ENCODE measurements around the gene KDM4E. TPM values are rescaled to one million over a fixed set of nuclear protein-coding genes. Genes with fewer than 3 reads are reported as not detected.

The KDM4E gene
- total and polyA plus RNA-seq, 9 of the 15 experiments (the other 6 are each of a cell fraction or from before 2014, with no cell fraction given): 0.04 TPM; not detected in 8

- Histone ChIP-seq H3K79me2 (ENCODE audit: control insufficient read depth, insufficient read depth, low read length) (no peaks in the 10 kb centered on the region), H3K27me3 (ENCODE audit: control insufficient read depth in 2 of 2, insufficient read depth in 2 of 2, low read length in 2 of 2) (no peaks in the 10 kb centered on the region), H3K9ac (ENCODE audit: insufficient read depth in 1 of 2, low read depth in 2 of 2, low read length in 2 of 2) (no peak overlapping the region), H3K9me1 (ENCODE audit: control insufficient read depth, insufficient read depth, low read length) (no peaks in the 10 kb centered on the region), H3K4me2 (ENCODE audit: insufficient read depth, low read length) (no peak overlapping the region), H3K4me1 (replicated peaks in 1 of 2; ENCODE audit: control insufficient read depth in 2 of 2, insufficient read depth in 2 of 2, low read length in 2 of 2) (no peaks in the 10 kb centered on the region), H3K36me3 (ENCODE audit: control insufficient read depth, insufficient read depth, low read length) (no peaks in the 10 kb centered on the region), H4K20me1 (replicated peaks; ENCODE audit: control insufficient read depth, insufficient read depth, low read length) (no peaks in the 10 kb centered on the region), H3K9me3 (replicated peaks; ENCODE audit: control insufficient read depth, insufficient read depth, low read depth, low read length) (no peaks in the 10 kb centered on the region), H2AFZ (ENCODE audit: low read depth, low read length) (no peak overlapping the region), H3K4me3 (no peak overlapping the region), H3K27ac (ENCODE audit: extremely low read depth, low read depth, low read length) (no peak overlapping the region)
- in situ Hi-C loops (cut with MboI): no loop called here
- ATAC-seq (no peak), FAIRE-seq (no peak), DNase-seq (ENCODE audit: extremely low read depth in 1 of 4, low spot score in 3 of 4) (no peak)
- CTCF ChIA-PET (ENCODE audit: low intra/inter-chr PET ratio): no interaction called here
- WGBS (ENCODE audit: insufficient coverage, low coverage, missing lambda C conversion rate): 10% methylated on average over 2 of the region's 2 CpGs
- intact Hi-C loops (cut with micrococcal nuclease): no loop called here
- POLR2A ChIA-PET: interaction anchor here (1.1 kb wide), 1 partner anchor 11 kb away, joined by 5 read pairs; no protein-coding TSS in a partner anchor
- BruUV-seq (replicated peaks): no TSS peak
- TF ChIP-seq, protein P1, sequence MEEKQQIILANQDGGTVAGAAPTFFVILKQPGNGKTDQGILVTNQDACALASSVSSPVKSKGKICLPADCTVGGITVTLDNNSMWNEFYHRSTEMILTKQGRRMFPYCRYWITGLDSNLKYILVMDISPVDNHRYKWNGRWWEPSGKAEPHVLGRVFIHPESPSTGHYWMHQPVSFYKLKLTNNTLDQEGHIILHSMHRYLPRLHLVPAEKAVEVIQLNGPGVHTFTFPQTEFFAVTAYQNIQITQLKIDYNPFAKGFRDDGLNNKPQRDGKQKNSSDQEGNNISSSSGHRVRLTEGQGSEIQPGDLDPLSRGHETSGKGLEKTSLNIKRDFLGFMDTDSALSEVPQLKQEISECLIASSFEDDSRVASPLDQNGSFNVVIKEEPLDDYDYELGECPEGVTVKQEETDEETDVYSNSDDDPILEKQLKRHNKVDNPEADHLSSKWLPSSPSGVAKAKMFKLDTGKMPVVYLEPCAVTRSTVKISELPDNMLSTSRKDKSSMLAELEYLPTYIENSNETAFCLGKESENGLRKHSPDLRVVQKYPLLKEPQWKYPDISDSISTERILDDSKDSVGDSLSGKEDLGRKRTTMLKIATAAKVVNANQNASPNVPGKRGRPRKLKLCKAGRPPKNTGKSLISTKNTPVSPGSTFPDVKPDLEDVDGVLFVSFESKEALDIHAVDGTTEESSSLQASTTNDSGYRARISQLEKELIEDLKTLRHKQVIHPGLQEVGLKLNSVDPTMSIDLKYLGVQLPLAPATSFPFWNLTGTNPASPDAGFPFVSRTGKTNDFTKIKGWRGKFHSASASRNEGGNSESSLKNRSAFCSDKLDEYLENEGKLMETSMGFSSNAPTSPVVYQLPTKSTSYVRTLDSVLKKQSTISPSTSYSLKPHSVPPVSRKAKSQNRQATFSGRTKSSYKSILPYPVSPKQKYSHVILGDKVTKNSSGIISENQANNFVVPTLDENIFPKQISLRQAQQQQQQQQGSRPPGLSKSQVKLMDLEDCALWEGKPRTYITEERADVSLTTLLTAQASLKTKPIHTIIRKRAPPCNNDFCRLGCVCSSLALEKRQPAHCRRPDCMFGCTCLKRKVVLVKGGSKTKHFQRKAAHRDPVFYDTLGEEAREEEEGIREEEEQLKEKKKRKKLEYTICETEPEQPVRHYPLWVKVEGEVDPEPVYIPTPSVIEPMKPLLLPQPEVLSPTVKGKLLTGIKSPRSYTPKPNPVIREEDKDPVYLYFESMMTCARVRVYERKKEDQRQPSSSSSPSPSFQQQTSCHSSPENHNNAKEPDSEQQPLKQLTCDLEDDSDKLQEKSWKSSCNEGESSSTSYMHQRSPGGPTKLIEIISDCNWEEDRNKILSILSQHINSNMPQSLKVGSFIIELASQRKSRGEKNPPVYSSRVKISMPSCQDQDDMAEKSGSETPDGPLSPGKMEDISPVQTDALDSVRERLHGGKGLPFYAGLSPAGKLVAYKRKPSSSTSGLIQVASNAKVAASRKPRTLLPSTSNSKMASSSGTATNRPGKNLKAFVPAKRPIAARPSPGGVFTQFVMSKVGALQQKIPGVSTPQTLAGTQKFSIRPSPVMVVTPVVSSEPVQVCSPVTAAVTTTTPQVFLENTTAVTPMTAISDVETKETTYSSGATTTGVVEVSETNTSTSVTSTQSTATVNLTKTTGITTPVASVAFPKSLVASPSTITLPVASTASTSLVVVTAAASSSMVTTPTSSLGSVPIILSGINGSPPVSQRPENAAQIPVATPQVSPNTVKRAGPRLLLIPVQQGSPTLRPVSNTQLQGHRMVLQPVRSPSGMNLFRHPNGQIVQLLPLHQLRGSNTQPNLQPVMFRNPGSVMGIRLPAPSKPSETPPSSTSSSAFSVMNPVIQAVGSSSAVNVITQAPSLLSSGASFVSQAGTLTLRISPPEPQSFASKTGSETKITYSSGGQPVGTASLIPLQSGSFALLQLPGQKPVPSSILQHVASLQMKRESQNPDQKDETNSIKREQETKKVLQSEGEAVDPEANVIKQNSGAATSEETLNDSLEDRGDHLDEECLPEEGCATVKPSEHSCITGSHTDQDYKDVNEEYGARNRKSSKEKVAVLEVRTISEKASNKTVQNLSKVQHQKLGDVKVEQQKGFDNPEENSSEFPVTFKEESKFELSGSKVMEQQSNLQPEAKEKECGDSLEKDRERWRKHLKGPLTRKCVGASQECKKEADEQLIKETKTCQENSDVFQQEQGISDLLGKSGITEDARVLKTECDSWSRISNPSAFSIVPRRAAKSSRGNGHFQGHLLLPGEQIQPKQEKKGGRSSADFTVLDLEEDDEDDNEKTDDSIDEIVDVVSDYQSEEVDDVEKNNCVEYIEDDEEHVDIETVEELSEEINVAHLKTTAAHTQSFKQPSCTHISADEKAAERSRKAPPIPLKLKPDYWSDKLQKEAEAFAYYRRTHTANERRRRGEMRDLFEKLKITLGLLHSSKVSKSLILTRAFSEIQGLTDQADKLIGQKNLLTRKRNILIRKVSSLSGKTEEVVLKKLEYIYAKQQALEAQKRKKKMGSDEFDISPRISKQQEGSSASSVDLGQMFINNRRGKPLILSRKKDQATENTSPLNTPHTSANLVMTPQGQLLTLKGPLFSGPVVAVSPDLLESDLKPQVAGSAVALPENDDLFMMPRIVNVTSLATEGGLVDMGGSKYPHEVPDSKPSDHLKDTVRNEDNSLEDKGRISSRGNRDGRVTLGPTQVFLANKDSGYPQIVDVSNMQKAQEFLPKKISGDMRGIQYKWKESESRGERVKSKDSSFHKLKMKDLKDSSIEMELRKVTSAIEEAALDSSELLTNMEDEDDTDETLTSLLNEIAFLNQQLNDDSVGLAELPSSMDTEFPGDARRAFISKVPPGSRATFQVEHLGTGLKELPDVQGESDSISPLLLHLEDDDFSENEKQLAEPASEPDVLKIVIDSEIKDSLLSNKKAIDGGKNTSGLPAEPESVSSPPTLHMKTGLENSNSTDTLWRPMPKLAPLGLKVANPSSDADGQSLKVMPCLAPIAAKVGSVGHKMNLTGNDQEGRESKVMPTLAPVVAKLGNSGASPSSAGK (IDR thresholded peaks at IDR 0.05): no peak
- TF ChIP-seq ZNF124 (CRISPR knock-in tag; IDR thresholded peaks at IDR 0.05) (no peak), NR2C1 (IDR thresholded peaks at IDR 0.05) (no peak), NR2C1 (tag; IDR thresholded peaks at IDR 0.05) (no peak), ZNF79 (CRISPR knock-in tag; IDR thresholded peaks at IDR 0.05; ENCODE audit: low read depth) (no peak), ZNF668 (CRISPR knock-in tag; IDR thresholded peaks at IDR 0.05) (no peak), SMARCA4 (IDR thresholded peaks at IDR 0.05) (no peak)
- TF ChIP-seq, protein P2, sequence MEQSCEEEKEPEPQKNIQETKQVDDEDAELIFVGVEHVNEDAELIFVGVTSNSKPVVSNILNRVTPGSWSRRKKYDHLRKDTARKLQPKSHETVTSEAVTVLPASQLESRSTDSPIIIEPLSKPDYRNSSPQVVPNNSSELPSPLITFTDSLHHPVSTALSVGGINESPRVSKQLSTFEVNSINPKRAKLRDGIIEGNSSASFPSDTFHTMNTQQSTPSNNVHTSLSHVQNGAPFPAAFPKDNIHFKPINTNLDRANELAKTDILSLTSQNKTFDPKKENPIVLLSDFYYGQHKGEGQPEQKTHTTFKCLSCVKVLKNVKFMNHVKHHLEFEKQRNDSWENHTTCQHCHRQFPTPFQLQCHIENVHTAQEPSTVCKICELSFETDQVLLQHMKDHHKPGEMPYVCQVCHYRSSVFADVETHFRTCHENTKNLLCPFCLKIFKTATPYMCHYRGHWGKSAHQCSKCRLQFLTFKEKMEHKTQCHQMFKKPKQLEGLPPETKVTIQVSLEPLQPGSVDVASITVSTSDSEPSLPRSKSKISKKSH (CRISPR knock-in tag; IDR thresholded peaks at IDR 0.05): no peak
Observed at GRCh38 chr11:95035316-95035715, 10.3 kb downstream of the KDM4E start.

Measured in K562 (cell line).